HCT116 (cell line): ENCODE measurements around the gene ZNF718.

ENCODE experiments used
- EZH2phosphoT487 ChIP-seq: fragments of 200-600 bp; IDR thresholded peaks from 2 replicates; pipeline ENCODE4 v1.6.1; 2018; ENCODE audit warnings: antibody characterized with exemption, borderline replicate concordance
- POLR2A ChIP-seq: IDR thresholded peaks from 2 replicates; pipeline ENCODE4 v1.7.0; 2011; ENCODE audit warnings: borderline replicate concordance; ENCODE audit not compliant: insufficient read depth, insufficient read length; ENCODE audit errors: extremely low read depth
- POLR2AphosphoS5 ChIP-seq: IDR thresholded peaks from 2 replicates; pipeline ENCODE4 v1.6.1; 2011; ENCODE audit warnings: mild to moderate bottlenecking, low read depth, low read length, moderate library complexity
- SP1 ChIP-seq: IDR thresholded peaks from 2 replicates; pipeline ENCODE4 v1.6.1; 2012; ENCODE audit warnings: low read depth
- TF ChIP-seq, protein P1 (sequence below), 3 experiments: fragments of 200-600 bp in 1 of 3; sonication (generic) in 1 of 3; IDR thresholded peaks in 2 of 3; conservative IDR thresholded peaks in 1 of 3; 2 replicates each; pipeline ENCODE4 v1.5.1; 2012 to 2017; ENCODE audit warnings: low read depth in 2 of 3, low read length in 2 of 3, antibody characterized with exemption in 1 of 3, borderline replicate concordance in 1 of 3, control low read depth in 1 of 3, mild to moderate bottlenecking in 1 of 3, mixed read lengths in 1 of 3, mixed run types in 1 of 3, moderate library complexity in 1 of 3; ENCODE audit not compliant: insufficient read depth in 1 of 3
- TF ChIP-seq, protein P2 (sequence below): IDR thresholded peaks from 2 replicates; pipeline ENCODE4 v1.6.1; 2012; ENCODE audit warnings: low read depth
- TF ChIP-seq, protein P3 (sequence below): IDR thresholded peaks from 2 replicates; pipeline ENCODE4 v1.6.1; 2012

DNA sequence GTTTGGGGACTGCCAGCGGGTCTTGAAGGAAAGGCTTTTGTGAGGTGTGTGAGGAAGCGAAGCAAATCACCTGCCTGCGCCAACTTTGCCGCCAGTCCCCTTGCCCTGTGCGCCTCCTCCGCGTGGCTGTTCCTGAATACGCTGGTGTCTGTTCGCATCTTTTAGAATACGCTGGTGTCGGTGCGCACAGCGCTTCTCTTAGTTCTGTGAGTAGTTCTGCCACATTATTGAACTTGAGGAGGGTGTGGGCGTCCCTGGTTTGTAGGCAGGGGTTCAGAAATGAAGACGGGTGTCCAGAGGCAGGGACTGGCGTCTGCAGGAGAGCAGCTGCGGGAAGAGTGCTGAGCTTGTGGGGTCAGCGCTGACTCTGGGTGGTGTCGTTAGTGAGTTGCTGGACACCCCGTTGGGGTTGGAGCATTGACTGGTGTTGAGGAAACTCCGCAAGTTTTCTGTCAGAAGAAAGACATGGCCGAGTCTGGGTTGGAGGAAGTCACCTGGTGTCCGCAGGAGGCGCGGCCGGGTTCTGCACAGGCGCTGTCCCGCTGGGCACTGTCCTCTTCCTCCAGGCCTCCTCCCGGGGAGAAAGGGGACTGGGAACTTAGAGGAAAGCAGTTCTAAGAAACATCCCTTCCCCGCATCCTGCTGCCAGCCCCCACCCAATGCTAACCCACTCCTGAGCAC, 930 bp downstream of the ZNF718 start:
- TF ChIP-seq POLR2A (no peak), SP1 (no peak), POLR2AphosphoS5 (no peak), EZH2phosphoT487 (no peak)
- TF ChIP-seq, protein P1, sequence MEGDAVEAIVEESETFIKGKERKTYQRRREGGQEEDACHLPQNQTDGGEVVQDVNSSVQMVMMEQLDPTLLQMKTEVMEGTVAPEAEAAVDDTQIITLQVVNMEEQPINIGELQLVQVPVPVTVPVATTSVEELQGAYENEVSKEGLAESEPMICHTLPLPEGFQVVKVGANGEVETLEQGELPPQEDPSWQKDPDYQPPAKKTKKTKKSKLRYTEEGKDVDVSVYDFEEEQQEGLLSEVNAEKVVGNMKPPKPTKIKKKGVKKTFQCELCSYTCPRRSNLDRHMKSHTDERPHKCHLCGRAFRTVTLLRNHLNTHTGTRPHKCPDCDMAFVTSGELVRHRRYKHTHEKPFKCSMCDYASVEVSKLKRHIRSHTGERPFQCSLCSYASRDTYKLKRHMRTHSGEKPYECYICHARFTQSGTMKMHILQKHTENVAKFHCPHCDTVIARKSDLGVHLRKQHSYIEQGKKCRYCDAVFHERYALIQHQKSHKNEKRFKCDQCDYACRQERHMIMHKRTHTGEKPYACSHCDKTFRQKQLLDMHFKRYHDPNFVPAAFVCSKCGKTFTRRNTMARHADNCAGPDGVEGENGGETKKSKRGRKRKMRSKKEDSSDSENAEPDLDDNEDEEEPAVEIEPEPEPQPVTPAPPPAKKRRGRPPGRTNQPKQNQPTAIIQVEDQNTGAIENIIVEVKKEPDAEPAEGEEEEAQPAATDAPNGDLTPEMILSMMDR (IDR thresholded peaks at IDR 0.05 in 2 of 3, conservative IDR thresholded peaks at IDR 0.05 in 1 of 3; ENCODE audit: borderline replicate concordance in 1 of 3, insufficient read depth in 1 of 3, low read depth in 2 of 3, low read length in 2 of 3) = no peak
- TF ChIP-seq, protein P2, sequence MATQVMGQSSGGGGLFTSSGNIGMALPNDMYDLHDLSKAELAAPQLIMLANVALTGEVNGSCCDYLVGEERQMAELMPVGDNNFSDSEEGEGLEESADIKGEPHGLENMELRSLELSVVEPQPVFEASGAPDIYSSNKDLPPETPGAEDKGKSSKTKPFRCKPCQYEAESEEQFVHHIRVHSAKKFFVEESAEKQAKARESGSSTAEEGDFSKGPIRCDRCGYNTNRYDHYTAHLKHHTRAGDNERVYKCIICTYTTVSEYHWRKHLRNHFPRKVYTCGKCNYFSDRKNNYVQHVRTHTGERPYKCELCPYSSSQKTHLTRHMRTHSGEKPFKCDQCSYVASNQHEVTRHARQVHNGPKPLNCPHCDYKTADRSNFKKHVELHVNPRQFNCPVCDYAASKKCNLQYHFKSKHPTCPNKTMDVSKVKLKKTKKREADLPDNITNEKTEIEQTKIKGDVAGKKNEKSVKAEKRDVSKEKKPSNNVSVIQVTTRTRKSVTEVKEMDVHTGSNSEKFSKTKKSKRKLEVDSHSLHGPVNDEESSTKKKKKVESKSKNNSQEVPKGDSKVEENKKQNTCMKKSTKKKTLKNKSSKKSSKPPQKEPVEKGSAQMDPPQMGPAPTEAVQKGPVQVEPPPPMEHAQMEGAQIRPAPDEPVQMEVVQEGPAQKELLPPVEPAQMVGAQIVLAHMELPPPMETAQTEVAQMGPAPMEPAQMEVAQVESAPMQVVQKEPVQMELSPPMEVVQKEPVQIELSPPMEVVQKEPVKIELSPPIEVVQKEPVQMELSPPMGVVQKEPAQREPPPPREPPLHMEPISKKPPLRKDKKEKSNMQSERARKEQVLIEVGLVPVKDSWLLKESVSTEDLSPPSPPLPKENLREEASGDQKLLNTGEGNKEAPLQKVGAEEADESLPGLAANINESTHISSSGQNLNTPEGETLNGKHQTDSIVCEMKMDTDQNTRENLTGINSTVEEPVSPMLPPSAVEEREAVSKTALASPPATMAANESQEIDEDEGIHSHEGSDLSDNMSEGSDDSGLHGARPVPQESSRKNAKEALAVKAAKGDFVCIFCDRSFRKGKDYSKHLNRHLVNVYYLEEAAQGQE = no peak
- TF ChIP-seq, protein P3, sequence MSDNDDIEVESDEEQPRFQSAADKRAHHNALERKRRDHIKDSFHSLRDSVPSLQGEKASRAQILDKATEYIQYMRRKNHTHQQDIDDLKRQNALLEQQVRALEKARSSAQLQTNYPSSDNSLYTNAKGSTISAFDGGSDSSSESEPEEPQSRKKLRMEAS = no peak
